HCT116 (cell line): ENCODE results near the gene TMEM38B. TPM values are rescaled to one million over a fixed set of nuclear protein-coding genes. Genes with fewer than 3 reads are reported as not detected.

Source experiments
- ATAC-seq: fragments of 200-7000 bp; cut with Tn5 transposase; 2 replicates; pipeline ENCODE4 v1.9.1; 2020; ENCODE audit warnings: mild to moderate bottlenecking, moderate library complexity
- BruUV-seq: library from RNA; stranded (reverse); fragments of 400-500 nt; replicated peaks from 2 replicates; lab custom pipeline; 2021; lab: Mats Ljungman, UMichigan
- CTCF ChIA-PET: fragments of 300-600 bp; sonication (Branson Sonifier 250); formaldehyde crosslinking; loops from one replicate; lab custom pipeline; 2021; ENCODE audit warnings: antibody characterized with exemption; lab: Charles Lee
- POLR2A ChIA-PET: fragments of 300-600, 350-600 bp; sonication (Branson Sonifier 250); formaldehyde crosslinking; loops from one replicate; lab custom pipeline; 2021; ENCODE audit warnings: antibody characterized with exemption; lab: Charles Lee
- RAD21 ChIA-PET, 2 experiments: fragments of 300-600 bp; sonication (Branson Sonifier 250); formaldehyde crosslinking; loops; one replicate each; lab custom pipeline; 2023; ENCODE audit warnings: low total read pairs in 2 of 2; ENCODE audit not compliant: uncharacterized antibody in 2 of 2, unreplicated experiment in 2 of 2, low non-redundant PET in 1 of 2; lab: Charles Lee
- DNase-seq: peaks from one replicate; pipeline ENCODE4 v3.0.0-alpha.2; 2010; ENCODE audit warnings: low read depth, low spot score
- H2AFZ ChIP-seq: fragments of 200-600 bp; shearing (Covaris generic), sonication (generic); 2 replicates; pipeline ENCODE4 v1.6.1; 2017; ENCODE audit warnings: low read depth, mixed run types, mixed read lengths, antibody characterized with exemption, low read length; ENCODE audit not compliant: poor library complexity, severe bottlenecking
- H3K27ac ChIP-seq: 2 replicates; pipeline ENCODE4 v1.5.1; 2012; ENCODE audit warnings: low read depth, low read length
- H3K27me3 ChIP-seq: fragments of 200-600 bp; sonication (generic); 2 replicates; pipeline ENCODE4 v1.6.1; 2016; ENCODE audit warnings: mixed run types, low read length, mixed read lengths; ENCODE audit not compliant: insufficient read depth
- H3K36me3 ChIP-seq, 2 experiments: fragments of 200-500 bp in 1 of 2; fragments of 200-600 bp in 1 of 2; sonication (Bioruptor generic) in 1 of 2; sonication (generic) in 1 of 2; 2 replicates each; pipeline versions ENCODE4 v1.5.1 to v1.6.1; 2014 to 2016; ENCODE audit warnings: low read length in 2 of 2, inconsistent platforms in 1 of 2, mixed read lengths in 1 of 2, mixed run types in 1 of 2; ENCODE audit not compliant: insufficient read depth in 2 of 2, control insufficient read depth in 1 of 2
- H3K4me1 ChIP-seq, 2 experiments: fragments of 200-600 bp in 1 of 2; sonication (generic) in 1 of 2; 2 replicates each; pipeline versions ENCODE4 v1.5.1 to v1.6.1; 2012 to 2017; ENCODE audit warnings: low read length in 2 of 2, inconsistent platforms in 1 of 2, mild to moderate bottlenecking in 1 of 2, mixed read lengths in 1 of 2, mixed run types in 1 of 2, moderate library complexity in 1 of 2; ENCODE audit not compliant: insufficient read depth in 2 of 2, control insufficient read depth in 1 of 2
- H3K4me2 ChIP-seq: fragments of 200-600 bp; sonication (generic); 2 replicates; pipeline ENCODE4 v1.6.1; 2017; ENCODE audit warnings: mixed run types, low read length, mixed read lengths
- H3K4me3 ChIP-seq, 2 experiments: fragments of 200-600 bp in 1 of 2; sonication (generic) in 1 of 2; replicated peaks in 1 of 2; 2 replicates each; pipeline ENCODE4 v1.5.1; 2011 to 2016; ENCODE audit warnings: low read length in 2 of 2, control low read depth in 1 of 2, low read depth in 1 of 2, mild to moderate bottlenecking in 1 of 2, mixed read lengths in 1 of 2, mixed run types in 1 of 2
- H3K79me2 ChIP-seq: fragments of 200-600 bp; sonication (generic); 2 replicates; pipeline ENCODE4 v1.6.1; 2017; ENCODE audit warnings: mild to moderate bottlenecking, mixed run types, low read length, moderate library complexity, mixed read lengths; ENCODE audit not compliant: insufficient read depth
- H3K9ac ChIP-seq: fragments of 200-600 bp; sonication (generic); 2 replicates; pipeline ENCODE4 v1.6.1; 2016; ENCODE audit warnings: low read length, mixed read lengths
- H3K9me2 ChIP-seq: fragments of 200-600 bp; sonication (generic), shearing (Covaris generic); 2 replicates; pipeline ENCODE4 v1.6.1; 2017; ENCODE audit warnings: mixed run types, mild to moderate bottlenecking, moderate library complexity; ENCODE audit not compliant: insufficient read depth
- H3K9me3 ChIP-seq, 2 experiments: fragments of 200-500 bp in 1 of 2; fragments of 200-600 bp in 1 of 2; sonication (Bioruptor generic) in 1 of 2; sonication (generic) in 1 of 2; 2 replicates each; pipeline ENCODE4 v1.6.1; 2014 to 2017; ENCODE audit warnings: low read length in 2 of 2, mixed read lengths in 2 of 2, inconsistent platforms in 1 of 2, low read depth in 1 of 2, mild to moderate bottlenecking in 1 of 2, mixed run types in 1 of 2, moderate library complexity in 1 of 2; ENCODE audit not compliant: control insufficient read depth in 1 of 2, insufficient read depth in 1 of 2
- H4K20me1 ChIP-seq: fragments of 200-600 bp; sonication (generic), shearing (Covaris generic); 2 replicates; pipeline ENCODE4 v1.6.1; 2017; ENCODE audit warnings: mixed run types, mild to moderate bottlenecking, moderate library complexity; ENCODE audit not compliant: insufficient read depth
- CBX3 ChIP-seq: IDR thresholded peaks from 2 replicates; pipeline ENCODE4 v1.6.1; 2012; ENCODE audit warnings: low read depth
- CEBPB ChIP-seq: IDR thresholded peaks from 2 replicates; pipeline ENCODE4 v1.6.1; 2012; ENCODE audit warnings: low read depth
- EGR1 ChIP-seq: IDR thresholded peaks from 2 replicates; pipeline ENCODE4 v1.6.1; 2012; ENCODE audit warnings: low read depth
- ELF1 ChIP-seq: IDR thresholded peaks from 2 replicates; pipeline ENCODE4 v1.6.1; 2012; ENCODE audit warnings: low read depth, borderline replicate concordance
- EZH2phosphoT487 ChIP-seq: fragments of 200-600 bp; IDR thresholded peaks from 2 replicates; pipeline ENCODE4 v1.6.1; 2018; ENCODE audit warnings: antibody characterized with exemption, borderline replicate concordance
- FOSL1 ChIP-seq: IDR thresholded peaks from 2 replicates; pipeline ENCODE4 v1.6.1; 2012; ENCODE audit warnings: low read depth
- POLR2A ChIP-seq: IDR thresholded peaks from 2 replicates; pipeline ENCODE4 v1.7.0; 2011; ENCODE audit warnings: borderline replicate concordance; ENCODE audit not compliant: insufficient read depth, insufficient read length; ENCODE audit errors: extremely low read depth
- RAD21 ChIP-seq: IDR thresholded peaks from 2 replicates; pipeline ENCODE4 v1.6.1; 2012; ENCODE audit warnings: low read depth, mild to moderate bottlenecking
- REST ChIP-seq: IDR thresholded peaks from 2 replicates; pipeline ENCODE4 v1.6.1; 2012; ENCODE audit warnings: low read depth
- TCF7L2 ChIP-seq: IDR thresholded peaks from 2 replicates; pipeline ENCODE4 v1.7.0; 2011; ENCODE audit warnings: borderline replicate concordance, inconsistent platforms; ENCODE audit not compliant: insufficient read depth, insufficient read length; ENCODE audit errors: extremely low read depth
- YY1 ChIP-seq: IDR thresholded peaks from 2 replicates; pipeline ENCODE4 v1.6.1; 2011; ENCODE audit warnings: low read length, low read depth, moderate library complexity, mild to moderate bottlenecking; ENCODE audit not compliant: insufficient replicate concordance; ENCODE audit errors: extremely low read depth
- ZNF274 ChIP-seq: fragments of 200-500 bp; sonication (Bioruptor generic); IDR thresholded peaks from 2 replicates; pipeline ENCODE4 v1.6.1; 2014; ENCODE audit warnings: mild to moderate bottlenecking, low read depth, low read length, inconsistent platforms
- intact Hi-C: fragments of 100-400 bp; cut with micrococcal nuclease; formaldehyde crosslinking; loops from 2 replicates; pipeline ENCODE4 v1.10.0; 2022
- total RNA-seq: library from RNA; stranded (reverse); gene quantifications from one replicate; pipeline ENCODE4 v1.2.1, GENCODE V29; 2021; ENCODE audit not compliant: unreplicated experiment

Gene TMEM38B
- total RNA-seq, 1 experiment from 2014 or later, result 24.5 TPM

GRCh38 chr9:105683688-105684275 is 10.6 kb upstream of the TMEM38B start (continued):
- TF ChIP-seq ZNF274 (no peak), YY1 (no peak), FOSL1 (no peak), CBX3 (no peak)

GRCh38 chr9:105686936-105687335 is 7.4 kb upstream of the TMEM38B start:
- Histone ChIP-seq H2AFZ (no peak overlapping the region), H3K9me3 (no peaks in the 10 kb centered on the region), H3K4me3 (no peak overlapping the region), H3K27ac (no peak overlapping the region), H3K79me2 (no peaks in the 10 kb centered on the region), H3K4me2 (no peak overlapping the region), H3K4me1 (no peaks in the 10 kb centered on the region), H4K20me1 (no peaks in the 10 kb centered on the region), H3K9ac (no peak overlapping the region), H3K27me3 (peaks cover 2% of the 10 kb centered on the region; the same call in 1 of the 2 replicates), H3K36me3 (no peaks in the 10 kb centered on the region), H3K9me2 (no peaks in the 10 kb centered on the region)
- no peak for TF ChIP-seq YY1
- TF ChIP-seq CBX3, result no peak
- TF ChIP-seq REST, result no peak
- no peak for TF ChIP-seq TCF7L2
- TF ChIP-seq POLR2A, result no peak
- no peak for TF ChIP-seq EZH2phosphoT487
- no peak for TF ChIP-seq EGR1
- TF ChIP-seq RAD21, result no peak
- TF ChIP-seq ELF1, result no peak
- TF ChIP-seq CEBPB, result no peak
- ATAC-seq (no peak), DNase-seq (no peak)
- CTCF ChIA-PET, result no interaction called here
- RAD21 ChIA-PET, result no interaction called here
- intact Hi-C loops, result no loop called here
- no TSS peak for BruUV-seq
- POLR2A ChIA-PET, result no interaction called here
